ENCODE data around the gene STIM1.

DNA sequence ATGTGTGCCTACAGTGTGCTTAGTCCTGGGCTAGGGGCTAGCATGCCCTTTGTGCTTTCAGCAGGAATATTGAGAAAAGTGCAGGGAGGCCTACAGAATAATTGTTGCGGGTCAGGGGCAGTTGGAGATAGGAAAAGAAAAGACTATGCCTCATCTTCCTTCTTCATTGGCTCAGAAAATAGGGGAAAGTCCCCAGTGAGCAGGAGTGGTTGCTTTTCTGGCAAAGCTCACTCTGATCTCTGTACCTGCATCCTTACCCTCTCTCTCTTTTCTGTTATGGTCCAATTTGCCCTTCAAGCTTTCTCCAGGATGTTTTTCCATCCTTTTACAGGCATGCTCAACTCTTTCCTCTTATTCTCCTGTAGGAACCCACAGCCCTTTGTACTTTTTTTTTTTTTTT is 209.6 kb downstream of the STIM1 start:
- TF ChIP-seq, protein P1, sequence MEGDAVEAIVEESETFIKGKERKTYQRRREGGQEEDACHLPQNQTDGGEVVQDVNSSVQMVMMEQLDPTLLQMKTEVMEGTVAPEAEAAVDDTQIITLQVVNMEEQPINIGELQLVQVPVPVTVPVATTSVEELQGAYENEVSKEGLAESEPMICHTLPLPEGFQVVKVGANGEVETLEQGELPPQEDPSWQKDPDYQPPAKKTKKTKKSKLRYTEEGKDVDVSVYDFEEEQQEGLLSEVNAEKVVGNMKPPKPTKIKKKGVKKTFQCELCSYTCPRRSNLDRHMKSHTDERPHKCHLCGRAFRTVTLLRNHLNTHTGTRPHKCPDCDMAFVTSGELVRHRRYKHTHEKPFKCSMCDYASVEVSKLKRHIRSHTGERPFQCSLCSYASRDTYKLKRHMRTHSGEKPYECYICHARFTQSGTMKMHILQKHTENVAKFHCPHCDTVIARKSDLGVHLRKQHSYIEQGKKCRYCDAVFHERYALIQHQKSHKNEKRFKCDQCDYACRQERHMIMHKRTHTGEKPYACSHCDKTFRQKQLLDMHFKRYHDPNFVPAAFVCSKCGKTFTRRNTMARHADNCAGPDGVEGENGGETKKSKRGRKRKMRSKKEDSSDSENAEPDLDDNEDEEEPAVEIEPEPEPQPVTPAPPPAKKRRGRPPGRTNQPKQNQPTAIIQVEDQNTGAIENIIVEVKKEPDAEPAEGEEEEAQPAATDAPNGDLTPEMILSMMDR (IDR thresholded peaks at IDR 0.05; ENCODE audit: low read length): no peak
- TF ChIP-seq EZH2 (IDR thresholded peaks at IDR 0.05; ENCODE audit: borderline replicate concordance, low read length): no peak

Data from OCI-LY1 (cell line).